Measurements from ENCODE around the gene DIS3L2.

DNA sequence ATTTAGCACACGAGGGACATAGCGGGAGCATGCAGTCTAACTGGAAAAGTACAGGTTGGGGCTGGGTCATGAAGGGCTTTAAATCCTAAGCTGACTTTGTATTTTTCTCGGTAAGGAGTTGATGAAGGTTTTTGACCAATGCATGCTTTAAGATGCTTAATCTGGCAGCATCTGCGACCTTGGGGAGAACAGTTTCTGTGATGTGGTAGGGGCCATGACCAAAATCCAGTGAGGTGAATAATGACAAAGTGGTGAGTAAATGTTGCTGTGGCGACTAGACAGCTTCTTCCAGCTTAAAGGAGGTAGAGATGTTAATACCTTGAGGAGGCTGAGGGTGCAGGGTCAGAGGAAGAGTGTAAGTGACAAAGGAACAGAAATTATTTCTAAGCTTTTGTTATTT is 242.4 kb downstream of the DIS3L2 start:
- TF ChIP-seq POLR2AphosphoS5 (IDR thresholded peaks at IDR 0.05; ENCODE audit: low read depth, low read length): no peak
- no peak for TF ChIP-seq POLR2A (IDR thresholded peaks at IDR 0.05; ENCODE audit: low read depth, low read length)
- TF ChIP-seq TAF1 (IDR thresholded peaks at IDR 0.05; ENCODE audit: borderline replicate concordance, low read depth, low read length): no peak

All from GM12892 (cell line).